GM12878 (cell line): ENCODE results near the gene KRTAP10-9. TPM values are rescaled to one million over a fixed set of nuclear protein-coding genes. Genes with fewer than 3 reads are reported as not detected.

Experiments
- ATAC-seq: fragments of 200-7000 bp; cut with Tn5 transposase; 3 replicates; pipeline ENCODE4 v1.9.1; 2020; ENCODE audit warnings: mild to moderate bottlenecking, moderate library complexity
- BruUV-seq: library from RNA; stranded (reverse); fragments of 400-500 nt; replicated peaks from 2 replicates; lab custom pipeline; 2021; lab: Mats Ljungman, UMichigan
- CTCF ChIA-PET: fragments of 300-600 bp; sonication (Branson Sonifier 250); formaldehyde crosslinking; extraction: SDS; loops from one replicate; lab custom pipeline; 2021; ENCODE audit warnings: inconsistent platforms; lab: Yijun Ruan, JAX
- POLR2A ChIA-PET: fragments of 350-600 bp; formaldehyde crosslinking; extraction: SDS; loops from one replicate; lab custom pipeline; 2021; ENCODE audit warnings: inconsistent platforms; lab: Charles Lee
- RAD21 ChIA-PET: fragments of 300-600 bp; sonication (Branson Sonifier 250); formaldehyde crosslinking; loops from one replicate; lab custom pipeline; 2023; ENCODE audit warnings: antibody characterized with exemption; ENCODE audit not compliant: unreplicated experiment; lab: Charles Lee
- SMC1A ChIA-PET: fragments of 300-600 bp; sonication (Branson Sonifier 250); formaldehyde crosslinking; loops from one replicate; lab custom pipeline; 2023; ENCODE audit not compliant: unreplicated experiment, uncharacterized antibody; lab: Charles Lee
- DNase-seq: peaks from one replicate; pipeline ENCODE4 v3.0.0-alpha.2; 2011; ENCODE audit warnings: low read depth, low spot score
- FAIRE-seq: peaks from 3 replicates; lab custom pipeline; 2011; peaks lifted over from hg19 to GRCh38; lab: Jason Lieb, UNC
- H2AFZ ChIP-seq: 2 replicates; pipeline ENCODE4 v1.6.0; 2011; ENCODE audit warnings: low read depth, low read length, control low read depth; ENCODE audit not compliant: control insufficient read depth
- H3K27ac ChIP-seq: 2 replicates; pipeline ENCODE4 v1.5.1; 2011; ENCODE audit warnings: control low read depth; ENCODE audit not compliant: control insufficient read depth, insufficient read depth
- H3K27me3 ChIP-seq, 2 experiments: replicated peaks in 1 of 2; 2 replicates each; pipeline versions ENCODE4 v1.6.0 to v1.6.1; 2011; ENCODE audit warnings: low read length in 1 of 2; ENCODE audit not compliant: control insufficient read depth in 2 of 2, insufficient read depth in 2 of 2
- H3K36me3 ChIP-seq, 2 experiments: 2 replicates each; pipeline ENCODE4 v1.5.1; 2011; ENCODE audit warnings: low read length in 1 of 2; ENCODE audit not compliant: control insufficient read depth in 2 of 2, insufficient read depth in 2 of 2
- H3K4me1 ChIP-seq: 2 replicates; pipeline ENCODE4 v1.6.1; 2011; ENCODE audit warnings: mild to moderate bottlenecking, low read length, moderate library complexity, mixed read lengths; ENCODE audit not compliant: control insufficient read depth, insufficient read depth
- H3K4me2 ChIP-seq: 2 replicates; pipeline ENCODE4 v1.6.0; 2011; ENCODE audit warnings: control low read depth; ENCODE audit not compliant: control insufficient read depth, insufficient read depth
- H3K4me3 ChIP-seq: fragments of 200-600 bp; sonication (generic); 2 replicates; pipeline ENCODE4 v1.5.1; 2016
- H3K79me2 ChIP-seq: 2 replicates; pipeline ENCODE4 v1.6.0; 2011; ENCODE audit warnings: low read length; ENCODE audit not compliant: control insufficient read depth, insufficient read depth
- H3K9ac ChIP-seq: 2 replicates; pipeline ENCODE4 v1.8.0; 2011; ENCODE audit warnings: low read length, control low read depth, mixed read lengths; ENCODE audit not compliant: control insufficient read depth, insufficient read depth
- H3K9me3 ChIP-seq: replicated peaks from 3 replicates; pipeline ENCODE4 v1.5.1; 2011; ENCODE audit warnings: mild to moderate bottlenecking, low read length; ENCODE audit not compliant: control insufficient read depth, insufficient read depth
- H4K20me1 ChIP-seq: 2 replicates; pipeline ENCODE4 v1.6.0; 2011; ENCODE audit not compliant: control insufficient read depth, insufficient read depth
- ATF7 ChIP-seq: fragments of 450-650 bp; IDR thresholded peaks from 2 replicates; pipeline ENCODE4 v1.6.1; 2016; ENCODE audit warnings: low read depth, mild to moderate bottlenecking
- BACH1 ChIP-seq: fragments of 450-650 bp; IDR thresholded peaks from 2 replicates; pipeline ENCODE4 v1.6.1; 2017; ENCODE audit warnings: mild to moderate bottlenecking, borderline replicate concordance
- CREM ChIP-seq: IDR thresholded peaks from 2 replicates; pipeline ENCODE4 v1.6.1; 2014; ENCODE audit warnings: antibody characterized with exemption, low read depth
- FOXK2 ChIP-seq: fragments of 450-650 bp; IDR thresholded peaks from 2 replicates; pipeline ENCODE4 v1.6.1; 2017; ENCODE audit warnings: mild to moderate bottlenecking, moderate library complexity
- GATAD2B ChIP-seq: fragments of 450-650 bp; conservative IDR thresholded peaks from 2 replicates; pipeline ENCODE4 v1.6.1; 2017; ENCODE audit warnings: low read depth, mild to moderate bottlenecking, moderate library complexity
- HCFC1 ChIP-seq: fragments of 150-350 bp; IDR thresholded peaks from 2 replicates; pipeline ENCODE4 v1.6.1; 2014; ENCODE audit warnings: low read length
- MTA2 ChIP-seq: fragments of 450-650 bp; IDR thresholded peaks from 2 replicates; pipeline ENCODE4 v1.6.1; 2016; ENCODE audit warnings: low read depth, mild to moderate bottlenecking, moderate library complexity
- MTA3 ChIP-seq: IDR thresholded peaks from 2 replicates; pipeline ENCODE4 v1.6.1; 2012; ENCODE audit warnings: low read length, inconsistent platforms, borderline replicate concordance
- SRF ChIP-seq, 2 experiments: IDR thresholded peaks; 2 replicates each; pipeline ENCODE4 v1.6.1; 2011; ENCODE audit warnings: low read depth in 2 of 2, low read length in 2 of 2, mild to moderate bottlenecking in 1 of 2, moderate library complexity in 1 of 2
- YBX1 ChIP-seq: fragments of 450-650 bp; IDR thresholded peaks from 2 replicates; pipeline ENCODE4 v1.6.1; 2016; ENCODE audit warnings: antibody characterized with exemption
- ZNF217 ChIP-seq: fragments of 450-650 bp; IDR thresholded peaks from 2 replicates; pipeline ENCODE4 v1.6.1; 2017; ENCODE audit warnings: antibody characterized with exemption, mild to moderate bottlenecking
- WGBS: methylation state at CpG from one replicate; pipeline ENCODE4 v1.1.6; 2016; ENCODE audit warnings: low lambda C conversion rate; ENCODE audit not compliant: insufficient replicate concordance, insufficient coverage; ENCODE audit errors: missing lambda C conversion rate; 5-methylcytosine and 5-hydroxymethylcytosine counted together
- in situ Hi-C: fragments of 300-500 bp; cut with MboI; formaldehyde crosslinking; loops from 9 replicates; pipeline ENCODE4 v1.14.3; 2018; ENCODE audit warnings: mixed read lengths
- intact Hi-C: fragments of 100-400 bp; cut with micrococcal nuclease; formaldehyde crosslinking; loops from one replicate; pipeline ENCODE4 v1.14.2; 2022; ENCODE audit not compliant: unreplicated experiment
- polyA plus RNA-seq, 11 experiments: library from polyadenylated mRNA; depleted of rRNA in 4 of 11; unstranded in 6 of 11; stranded (reverse) in 5 of 11; fragments of >200 nt; fragmentation: Nextera tagmentation in 4 of 11; fragmentation: Illumina TruSeq in 1 of 11; extraction: Ambion mirVana in 4 of 11; extraction: Trizol in 1 of 11; gene quantifications; 1 replicate in 1 of 11; 2 replicates in 10 of 11; pipeline versions ENCODE4 v1.2.1 to v1.2.3, GENCODE V29; 2011 to 2016; ENCODE audit warnings: inconsistent platforms in 2 of 11, missing spikeins in 2 of 11, low read depth in 1 of 11
- total RNA-seq, 4 experiments: library from RNA; depleted of rRNA in 3 of 4; stranded (reverse); fragments of >200 nt in 3 of 4; fragmentation: Illumina TruSeq in 1 of 4; extraction: Trizol in 1 of 4; gene quantifications; 2 replicates each; pipeline versions ENCODE4 v1.2.1 to v1.2.3, GENCODE V29; 2013 to 2021
- TF ChIP-seq, protein P1 (sequence below): fragments of 450-650 bp; IDR thresholded peaks from 2 replicates; pipeline ENCODE4 v1.6.1; 2017; ENCODE audit warnings: borderline replicate concordance
- TF ChIP-seq, protein P2 (sequence below): IDR thresholded peaks from 2 replicates; pipeline ENCODE4 v1.6.1; 2011; ENCODE audit warnings: low read depth, mild to moderate bottlenecking, low read length, moderate library complexity, borderline replicate concordance; ENCODE audit errors: extremely low read depth
- TF ChIP-seq, protein P3 (sequence below): fragments of 450-650 bp; IDR thresholded peaks from 2 replicates; pipeline ENCODE4 v1.6.1; 2017; ENCODE audit warnings: mild to moderate bottlenecking, moderate library complexity
- TF ChIP-seq, protein P4 (sequence below): fragments of 450-650 bp; IDR thresholded peaks from 2 replicates; pipeline ENCODE4 v1.6.1; 2017; ENCODE audit warnings: antibody characterized with exemption, mild to moderate bottlenecking, moderate library complexity

KRTAP10-9 gene
- total and polyA plus RNA-seq, 10 of the 15 experiments (the other 5 are each of a cell fraction or from before 2014, with no cell fraction given), result not detected

DNA sequence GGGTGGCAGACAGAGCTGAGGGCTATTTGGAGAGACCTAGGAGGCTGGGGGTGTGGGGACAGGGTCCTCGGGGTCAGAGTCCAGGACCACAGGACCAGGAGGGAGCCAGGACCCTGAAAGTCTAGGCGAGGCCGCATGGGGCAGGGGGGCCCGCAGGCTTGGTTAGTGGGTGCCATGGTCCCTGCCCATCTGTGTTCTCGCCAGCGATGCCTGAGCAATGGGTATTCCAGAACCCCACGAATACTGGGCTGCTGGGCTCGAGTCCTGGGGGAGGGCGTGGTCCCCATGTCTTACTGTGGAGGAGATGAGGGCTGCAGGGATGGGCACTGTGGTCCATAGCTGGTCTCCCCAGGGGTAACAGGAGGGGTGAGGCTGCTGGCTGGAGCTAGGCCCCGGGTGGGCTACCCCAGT, 36.6 kb upstream of the KRTAP10-9 start:
- no peak overlapping the region for H2AFZ ChIP-seq
- H3K9ac ChIP-seq, result no peak overlapping the region
- ATAC-seq (no peak), DNase-seq (no peak), FAIRE-seq (no peak)
- H3K4me1 ChIP-seq, result no peaks in the 10 kb centered on the region
- in situ Hi-C loops (no loop called here), intact Hi-C loops (no loop called here)
- TF ChIP-seq YBX1, result no peak
- no peak for TF ChIP-seq CREM
- no peak for TF ChIP-seq MTA2
- TF ChIP-seq SRF (IDR thresholded peaks at IDR 0.05; ENCODE audit: low read depth in 2 of 2, low read length in 2 of 2), result no peak
- TF ChIP-seq, protein P1, sequence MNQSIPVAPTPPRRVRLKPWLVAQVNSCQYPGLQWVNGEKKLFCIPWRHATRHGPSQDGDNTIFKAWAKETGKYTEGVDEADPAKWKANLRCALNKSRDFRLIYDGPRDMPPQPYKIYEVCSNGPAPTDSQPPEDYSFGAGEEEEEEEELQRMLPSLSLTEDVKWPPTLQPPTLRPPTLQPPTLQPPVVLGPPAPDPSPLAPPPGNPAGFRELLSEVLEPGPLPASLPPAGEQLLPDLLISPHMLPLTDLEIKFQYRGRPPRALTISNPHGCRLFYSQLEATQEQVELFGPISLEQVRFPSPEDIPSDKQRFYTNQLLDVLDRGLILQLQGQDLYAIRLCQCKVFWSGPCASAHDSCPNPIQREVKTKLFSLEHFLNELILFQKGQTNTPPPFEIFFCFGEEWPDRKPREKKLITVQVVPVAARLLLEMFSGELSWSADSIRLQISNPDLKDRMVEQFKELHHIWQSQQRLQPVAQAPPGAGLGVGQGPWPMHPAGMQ, result no peak
- TF ChIP-seq FOXK2, result no peak
- TF ChIP-seq MTA3, result no peak
- TF ChIP-seq, protein P2, sequence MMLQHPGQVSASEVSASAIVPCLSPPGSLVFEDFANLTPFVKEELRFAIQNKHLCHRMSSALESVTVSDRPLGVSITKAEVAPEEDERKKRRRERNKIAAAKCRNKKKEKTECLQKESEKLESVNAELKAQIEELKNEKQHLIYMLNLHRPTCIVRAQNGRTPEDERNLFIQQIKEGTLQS, result no peak
- TF ChIP-seq GATAD2B, result no peak
- no peak for TF ChIP-seq HCFC1
- TF ChIP-seq, protein P3, sequence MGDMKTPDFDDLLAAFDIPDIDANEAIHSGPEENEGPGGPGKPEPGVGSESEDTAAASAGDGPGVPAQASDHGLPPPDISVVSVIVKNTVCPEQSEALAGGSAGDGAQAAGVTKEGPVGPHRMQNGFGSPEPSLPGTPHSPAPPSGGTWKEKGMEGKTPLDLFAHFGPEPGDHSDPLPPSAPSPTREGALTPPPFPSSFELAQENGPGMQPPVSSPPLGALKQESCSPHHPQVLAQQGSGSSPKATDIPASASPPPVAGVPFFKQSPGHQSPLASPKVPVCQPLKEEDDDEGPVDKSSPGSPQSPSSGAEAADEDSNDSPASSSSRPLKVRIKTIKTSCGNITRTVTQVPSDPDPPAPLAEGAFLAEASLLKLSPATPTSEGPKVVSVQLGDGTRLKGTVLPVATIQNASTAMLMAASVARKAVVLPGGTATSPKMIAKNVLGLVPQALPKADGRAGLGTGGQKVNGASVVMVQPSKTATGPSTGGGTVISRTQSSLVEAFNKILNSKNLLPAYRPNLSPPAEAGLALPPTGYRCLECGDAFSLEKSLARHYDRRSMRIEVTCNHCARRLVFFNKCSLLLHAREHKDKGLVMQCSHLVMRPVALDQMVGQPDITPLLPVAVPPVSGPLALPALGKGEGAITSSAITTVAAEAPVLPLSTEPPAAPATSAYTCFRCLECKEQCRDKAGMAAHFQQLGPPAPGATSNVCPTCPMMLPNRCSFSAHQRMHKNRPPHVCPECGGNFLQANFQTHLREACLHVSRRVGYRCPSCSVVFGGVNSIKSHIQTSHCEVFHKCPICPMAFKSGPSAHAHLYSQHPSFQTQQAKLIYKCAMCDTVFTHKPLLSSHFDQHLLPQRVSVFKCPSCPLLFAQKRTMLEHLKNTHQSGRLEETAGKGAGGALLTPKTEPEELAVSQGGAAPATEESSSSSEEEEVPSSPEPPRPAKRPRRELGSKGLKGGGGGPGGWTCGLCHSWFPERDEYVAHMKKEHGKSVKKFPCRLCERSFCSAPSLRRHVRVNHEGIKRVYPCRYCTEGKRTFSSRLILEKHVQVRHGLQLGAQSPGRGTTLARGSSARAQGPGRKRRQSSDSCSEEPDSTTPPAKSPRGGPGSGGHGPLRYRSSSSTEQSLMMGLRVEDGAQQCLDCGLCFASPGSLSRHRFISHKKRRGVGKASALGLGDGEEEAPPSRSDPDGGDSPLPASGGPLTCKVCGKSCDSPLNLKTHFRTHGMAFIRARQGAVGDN, result no peak
- no peak for TF ChIP-seq ATF7
- TF ChIP-seq, protein P4, sequence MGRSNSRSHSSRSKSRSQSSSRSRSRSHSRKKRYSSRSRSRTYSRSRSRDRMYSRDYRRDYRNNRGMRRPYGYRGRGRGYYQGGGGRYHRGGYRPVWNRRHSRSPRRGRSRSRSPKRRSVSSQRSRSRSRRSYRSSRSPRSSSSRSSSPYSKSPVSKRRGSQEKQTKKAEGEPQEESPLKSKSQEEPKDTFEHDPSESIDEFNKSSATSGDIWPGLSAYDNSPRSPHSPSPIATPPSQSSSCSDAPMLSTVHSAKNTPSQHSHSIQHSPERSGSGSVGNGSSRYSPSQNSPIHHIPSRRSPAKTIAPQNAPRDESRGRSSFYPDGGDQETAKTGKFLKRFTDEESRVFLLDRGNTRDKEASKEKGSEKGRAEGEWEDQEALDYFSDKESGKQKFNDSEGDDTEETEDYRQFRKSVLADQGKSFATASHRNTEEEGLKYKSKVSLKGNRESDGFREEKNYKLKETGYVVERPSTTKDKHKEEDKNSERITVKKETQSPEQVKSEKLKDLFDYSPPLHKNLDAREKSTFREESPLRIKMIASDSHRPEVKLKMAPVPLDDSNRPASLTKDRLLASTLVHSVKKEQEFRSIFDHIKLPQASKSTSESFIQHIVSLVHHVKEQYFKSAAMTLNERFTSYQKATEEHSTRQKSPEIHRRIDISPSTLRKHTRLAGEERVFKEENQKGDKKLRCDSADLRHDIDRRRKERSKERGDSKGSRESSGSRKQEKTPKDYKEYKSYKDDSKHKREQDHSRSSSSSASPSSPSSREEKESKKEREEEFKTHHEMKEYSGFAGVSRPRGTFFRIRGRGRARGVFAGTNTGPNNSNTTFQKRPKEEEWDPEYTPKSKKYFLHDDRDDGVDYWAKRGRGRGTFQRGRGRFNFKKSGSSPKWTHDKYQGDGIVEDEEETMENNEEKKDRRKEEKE, result no peak
- no peak for TF ChIP-seq ZNF217
- no peak for TF ChIP-seq BACH1
- CTCF ChIA-PET, result no interaction called here
- SMC1A ChIA-PET, result no interaction called here
- no peak overlapping the region for H3K4me2 ChIP-seq
- no peaks in the 10 kb centered on the region for H4K20me1 ChIP-seq
- RAD21 ChIA-PET, result no interaction called here
- H3K9me3 ChIP-seq, result no peaks in the 10 kb centered on the region
- 34% methylated on average over 10 of the region's 10 CpGs for WGBS
- no peaks in the 10 kb centered on the region for H3K36me3 ChIP-seq
- POLR2A ChIA-PET, result no interaction called here
- no peaks in the 10 kb centered on the region for H3K79me2 ChIP-seq
- no peaks in the 10 kb centered on the region for H3K27me3 ChIP-seq
- no peak overlapping the region for H3K27ac ChIP-seq
- no peak overlapping the region for H3K4me3 ChIP-seq
- no TSS peak for BruUV-seq
